NCI-H524 (cell line): ENCODE measurements around the gene SLC11A2.

Source experiments
- DNase-seq, 2 experiments: peaks; one replicate each; lab custom pipeline; 2025; lab: John Stamatoyannopoulos, UW

The SLC11A2 gene

DNA sequence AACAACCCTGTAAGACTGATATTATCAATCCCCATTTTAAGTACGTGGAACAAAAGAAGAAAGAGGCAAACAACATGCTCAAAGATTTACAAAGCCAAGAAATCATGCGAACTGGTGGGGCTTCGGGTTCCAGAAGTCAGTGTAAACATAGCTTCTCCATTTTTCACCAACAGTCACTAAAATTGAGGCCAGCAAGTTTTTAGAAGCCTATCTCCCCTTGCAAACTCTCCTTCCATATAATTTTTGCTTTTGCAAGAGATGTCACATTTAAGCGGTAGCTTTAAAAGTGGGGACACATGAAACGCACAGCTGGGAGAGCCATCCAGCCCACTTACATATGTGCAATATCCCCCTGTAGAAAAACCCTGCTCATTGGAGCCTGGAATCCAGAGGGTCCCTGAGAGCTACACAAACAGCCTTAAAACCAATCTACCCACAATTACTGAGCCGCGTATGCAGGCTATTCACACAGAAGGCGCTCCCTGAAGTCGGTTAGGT, 797 bp downstream of the SLC11A2 start:
- DNase-seq = peak in 1 of 2 experiments; percentile 36

DNA sequence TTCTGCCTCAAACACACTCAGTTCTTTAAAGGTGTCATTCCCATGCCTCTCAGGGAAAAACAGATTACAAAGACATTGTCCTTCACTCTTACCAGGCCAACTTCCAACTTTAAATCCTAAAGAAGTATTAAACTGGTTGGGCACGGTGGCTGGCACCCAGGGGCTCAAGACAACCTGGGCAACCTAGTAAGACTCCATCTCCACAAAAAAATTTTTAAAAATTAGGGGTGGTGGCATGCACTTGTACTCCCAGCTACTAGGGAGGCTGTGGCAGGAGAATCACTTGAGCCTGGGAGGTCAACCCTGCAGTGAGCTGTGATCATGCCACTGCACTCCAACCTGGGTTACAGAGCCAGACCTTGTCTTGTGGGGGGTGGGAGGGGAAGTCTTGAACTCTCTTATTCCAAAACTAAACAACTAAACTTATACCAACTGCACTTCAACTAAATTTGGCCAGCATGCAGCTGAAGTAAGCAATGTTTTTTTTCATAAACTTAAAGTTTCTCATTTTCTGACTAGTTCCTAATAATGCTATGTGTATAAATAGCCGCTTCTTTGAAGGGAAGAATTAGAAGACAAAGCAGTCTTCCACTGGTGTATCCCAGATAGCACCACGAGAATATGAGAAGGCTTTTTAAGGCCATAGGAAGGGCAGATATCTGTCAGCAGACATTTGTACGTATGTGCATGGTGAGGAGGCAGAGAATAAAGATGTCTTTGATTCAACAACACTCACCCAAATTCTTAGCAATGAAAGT, 2.4 kb downstream of the SLC11A2 start:
- DNase-seq = no peak

DNA sequence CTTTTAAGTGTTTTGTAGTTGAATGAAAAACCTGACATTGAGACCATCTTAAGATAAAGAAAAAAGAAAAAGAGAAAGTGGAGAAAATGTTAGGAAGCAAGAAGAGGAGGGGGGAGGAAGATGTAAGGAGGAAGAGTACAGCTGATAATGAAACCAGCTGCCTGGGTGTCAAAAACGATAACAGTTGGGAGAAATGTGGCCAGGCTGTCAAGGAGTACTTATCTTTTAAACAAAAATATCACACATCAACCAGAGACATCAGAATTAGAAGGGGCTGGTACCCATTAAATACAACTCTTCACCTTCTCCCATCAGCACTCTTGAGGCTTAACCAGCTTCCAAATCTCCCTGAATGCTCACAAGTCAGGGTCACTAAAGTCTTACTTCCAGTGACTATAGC, 4.5 kb downstream of the SLC11A2 start:
- peak in 1 of 2 experiments; percentile 9 for DNase-seq

DNA sequence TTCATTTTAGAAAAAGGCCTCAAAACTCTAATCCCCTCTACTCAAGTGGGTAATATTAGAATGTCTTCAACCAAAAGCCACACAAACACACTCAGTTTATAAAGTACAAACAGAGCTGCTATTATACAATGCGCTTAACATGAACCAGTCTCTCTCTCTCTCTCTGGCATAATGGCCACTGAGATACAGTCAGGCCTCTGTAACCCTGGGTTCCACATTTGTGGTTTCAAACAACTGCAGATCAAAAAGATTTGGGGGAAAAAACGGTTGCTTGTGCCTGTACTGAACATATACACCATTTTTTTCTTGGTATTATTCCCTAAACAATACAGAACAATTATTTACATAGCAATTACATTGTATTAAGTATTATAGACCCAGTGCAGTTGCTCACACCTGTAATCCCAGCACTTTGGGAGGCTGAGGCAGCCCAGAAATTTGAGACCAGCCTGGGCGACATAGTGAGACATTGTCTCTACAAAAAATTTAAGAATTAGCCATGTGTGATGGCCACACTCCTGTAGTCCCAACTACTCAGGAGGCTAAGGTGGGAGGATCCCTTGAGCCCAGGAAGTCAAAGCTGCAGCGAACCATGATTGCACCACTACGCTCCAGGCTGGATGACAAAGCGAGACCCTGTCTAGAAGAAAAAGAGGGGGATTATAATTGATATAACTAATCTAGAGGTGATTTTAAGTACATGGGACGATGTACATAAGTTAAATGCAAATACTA, 5.6 kb downstream of the SLC11A2 start:
- peak in 1 of 2 experiments; percentile 21 for DNase-seq

DNA sequence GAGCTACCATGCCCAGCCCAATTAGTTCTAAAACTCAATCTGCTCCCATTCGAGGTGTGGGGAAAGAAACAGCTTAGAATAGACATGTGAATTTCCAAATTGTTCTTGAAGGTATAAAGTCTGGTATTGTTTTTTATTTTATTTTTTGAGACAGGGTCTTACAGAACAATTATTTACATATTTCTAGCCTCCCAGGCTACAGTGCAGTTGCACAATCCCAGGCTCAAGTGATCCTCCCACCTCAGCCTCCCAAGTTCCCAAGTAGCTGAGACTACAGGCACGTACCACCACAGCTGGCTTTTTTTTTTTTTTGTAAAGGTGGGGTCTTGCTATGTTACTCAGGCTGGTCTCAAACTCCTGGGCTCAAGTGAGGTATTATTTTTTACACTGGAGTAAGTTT, 6.3 kb downstream of the SLC11A2 start:
- no peak for DNase-seq

DNA sequence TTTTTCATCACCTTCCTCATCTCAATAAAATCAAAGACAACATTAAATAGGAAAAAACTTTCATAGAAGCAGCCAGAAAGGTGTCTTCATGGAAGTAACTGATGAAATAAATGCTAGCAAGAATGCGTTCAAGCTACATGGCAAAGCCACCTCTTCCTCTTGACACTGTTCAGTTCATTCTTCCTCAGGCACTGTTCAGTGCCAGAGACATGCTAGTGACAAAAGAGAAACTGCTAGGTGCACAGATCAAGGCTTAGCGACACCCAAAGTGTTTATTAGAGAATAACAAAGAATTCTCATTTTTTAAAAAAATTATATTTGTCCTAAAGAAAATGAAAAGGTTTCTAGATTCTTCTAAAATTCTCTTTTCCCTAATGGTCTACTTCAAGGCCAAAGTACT, 7.2 kb downstream of the SLC11A2 start:
- no peak for DNase-seq

DNA sequence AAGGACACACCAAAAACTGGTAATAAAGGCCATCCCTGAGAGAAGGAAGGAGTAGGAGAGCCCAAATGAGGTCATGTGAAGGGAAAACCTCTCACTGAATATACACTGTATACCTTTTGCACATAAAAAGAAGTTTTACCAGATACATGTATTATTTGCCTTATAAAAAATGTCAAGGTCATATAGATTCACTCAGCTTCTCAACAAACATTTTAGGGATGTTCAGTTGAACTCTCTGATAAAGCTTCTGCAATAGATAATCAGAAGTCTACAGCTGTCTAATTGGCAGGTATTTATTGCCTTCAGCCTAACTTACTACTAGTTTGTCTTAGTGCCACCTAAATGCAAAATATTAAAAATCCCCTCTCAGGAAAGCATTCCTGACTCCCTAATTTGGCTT, 8.7 kb downstream of the SLC11A2 start:
- no peak for DNase-seq

DNA sequence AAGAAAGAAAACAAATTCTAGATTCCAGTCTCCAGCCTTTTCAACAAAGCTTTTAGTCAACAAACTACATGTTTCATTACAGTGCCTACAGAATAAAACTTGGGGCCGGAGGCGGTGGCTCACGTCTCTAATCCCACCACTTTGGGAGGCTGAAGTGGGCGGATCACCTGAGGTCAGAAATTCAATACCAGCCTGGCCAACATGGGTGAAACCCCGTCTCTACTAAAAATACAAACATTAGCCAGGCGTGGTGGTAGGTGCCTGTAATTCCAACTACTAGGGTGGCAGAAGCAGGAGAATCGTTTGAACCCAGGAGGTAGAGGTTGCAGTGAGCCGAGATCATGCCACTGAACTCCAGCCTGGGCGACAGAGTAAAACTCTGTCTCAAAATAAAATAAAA, 11.7 kb downstream of the SLC11A2 start:
- peak; percentile 16 to 64 for DNase-seq

DNA sequence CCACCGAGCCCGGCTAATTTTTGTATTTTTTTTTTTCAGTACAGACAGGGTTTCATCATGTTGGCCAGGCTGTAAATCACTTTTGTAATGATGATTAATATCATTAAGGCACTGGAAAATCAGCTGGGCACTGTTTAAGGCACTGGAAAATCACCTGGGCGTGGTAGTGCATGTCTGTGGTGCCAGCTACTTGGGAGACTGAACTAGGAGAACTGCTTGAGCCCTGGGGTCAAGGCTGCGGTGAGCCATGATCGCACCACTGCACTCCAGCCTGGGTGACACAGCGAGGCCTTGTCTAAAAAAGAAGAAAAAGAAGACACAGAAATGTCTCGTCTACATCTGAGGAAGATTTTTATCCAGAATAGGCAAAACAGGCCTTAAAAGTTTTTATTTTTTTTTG, 12.7 kb downstream of the SLC11A2 start:
- no peak for DNase-seq

DNA sequence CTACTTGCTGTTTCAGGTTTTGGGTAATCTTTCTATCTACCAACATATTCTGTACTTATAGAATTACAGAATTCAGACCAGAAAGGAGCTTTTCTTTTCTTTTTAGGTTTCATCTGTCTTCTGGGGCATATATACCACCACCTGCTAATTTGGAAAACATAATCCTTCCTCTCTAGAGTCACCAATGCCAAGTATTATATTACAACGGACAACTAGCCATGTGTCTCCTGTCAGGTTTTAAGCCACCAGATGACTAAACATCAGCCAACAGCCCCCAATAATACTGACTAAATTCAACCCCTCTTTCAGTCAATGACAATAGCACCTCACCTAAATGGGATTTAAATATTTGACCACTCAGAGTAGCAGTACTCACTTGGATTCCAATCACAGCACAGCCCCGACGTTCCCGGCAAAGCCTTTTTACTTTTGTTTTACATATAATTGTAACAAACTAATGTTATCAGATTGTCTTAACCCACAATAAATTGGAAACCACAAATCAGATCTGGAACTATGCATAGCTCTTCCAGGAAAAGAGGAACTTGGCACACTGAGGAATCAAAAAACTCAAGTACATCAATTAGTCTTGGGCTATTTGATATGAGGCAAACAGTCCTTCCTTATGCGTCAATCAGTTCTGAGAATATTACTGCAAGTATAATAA, 13.5 kb downstream of the SLC11A2 start:
- peak; percentile 70 to 90 for DNase-seq

DNA sequence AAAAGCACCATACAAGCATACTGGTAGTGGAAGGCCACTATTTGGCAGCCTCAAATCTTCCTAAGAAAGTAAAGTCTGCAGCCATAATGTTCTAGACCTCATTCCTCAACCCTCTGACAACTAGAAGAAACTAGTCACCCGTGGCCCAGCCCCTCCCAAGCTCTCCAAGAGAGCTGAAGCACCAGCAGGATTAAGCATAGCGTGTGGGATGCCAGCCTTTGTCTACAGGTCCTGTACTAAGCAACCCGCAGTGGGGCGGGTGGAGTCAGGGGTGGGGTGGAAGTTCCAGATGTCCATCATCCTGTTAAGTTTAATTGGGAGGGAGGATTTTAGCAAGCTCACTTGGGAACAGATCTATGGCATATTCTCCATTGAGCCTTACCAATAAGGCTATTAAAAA, 14.2 kb downstream of the SLC11A2 start:
- DNase-seq = peak; percentile 93 to 97

DNA sequence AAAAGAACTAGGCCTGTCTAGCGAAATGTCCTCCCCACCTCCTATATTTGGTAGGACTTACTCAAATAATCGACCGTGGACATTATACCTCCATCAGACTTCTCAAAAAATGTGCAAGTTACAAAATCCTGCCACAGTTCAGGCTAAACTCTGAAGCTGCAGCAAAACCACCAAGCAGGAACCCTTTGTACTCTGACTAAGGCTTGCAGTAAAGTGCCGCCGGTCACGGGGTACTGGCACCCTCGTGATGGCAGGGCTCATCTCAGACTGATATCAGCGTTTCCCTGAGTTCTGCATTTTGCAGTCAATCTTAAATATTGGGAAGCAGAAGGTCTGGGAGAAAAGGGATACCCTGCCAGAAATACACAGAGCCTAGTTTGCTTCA, 17.1 kb downstream of the SLC11A2 start:
- DNase-seq = peak; percentile 23 to 48

DNA sequence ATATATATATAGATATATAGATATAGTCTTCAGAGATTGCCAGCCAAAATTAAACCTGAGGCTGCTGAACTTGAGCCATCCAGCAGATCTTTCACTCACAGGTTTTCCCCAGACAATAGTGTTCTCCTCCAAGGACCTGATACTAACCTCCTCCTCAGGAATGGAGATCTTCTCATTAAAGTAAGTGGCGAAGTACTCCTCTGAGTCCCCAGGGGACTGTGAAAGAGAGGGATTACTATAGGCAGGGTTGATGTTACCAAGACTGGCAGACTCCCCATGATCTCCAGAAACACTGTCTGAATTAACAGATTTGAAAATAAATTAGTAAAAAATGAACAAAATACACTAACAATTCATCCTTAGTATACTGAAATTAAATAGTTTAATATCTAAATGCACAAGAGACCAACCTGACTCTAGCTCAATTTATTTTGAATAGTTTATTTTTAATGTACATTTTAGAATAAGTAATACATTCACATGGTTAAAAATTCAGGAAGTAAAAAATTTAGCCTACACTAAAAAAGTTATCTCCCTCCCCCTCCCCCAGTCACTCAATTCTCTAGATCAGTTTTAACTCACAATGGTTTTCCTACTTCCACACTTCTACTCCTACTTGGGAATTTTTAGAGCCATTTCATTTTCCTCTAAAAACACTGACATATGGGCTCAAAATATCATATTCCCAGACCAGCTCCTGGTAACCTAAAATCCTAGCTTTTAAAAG, 17.7 kb downstream of the SLC11A2 start:
- peak; percentile 72 to 92 for DNase-seq

DNA sequence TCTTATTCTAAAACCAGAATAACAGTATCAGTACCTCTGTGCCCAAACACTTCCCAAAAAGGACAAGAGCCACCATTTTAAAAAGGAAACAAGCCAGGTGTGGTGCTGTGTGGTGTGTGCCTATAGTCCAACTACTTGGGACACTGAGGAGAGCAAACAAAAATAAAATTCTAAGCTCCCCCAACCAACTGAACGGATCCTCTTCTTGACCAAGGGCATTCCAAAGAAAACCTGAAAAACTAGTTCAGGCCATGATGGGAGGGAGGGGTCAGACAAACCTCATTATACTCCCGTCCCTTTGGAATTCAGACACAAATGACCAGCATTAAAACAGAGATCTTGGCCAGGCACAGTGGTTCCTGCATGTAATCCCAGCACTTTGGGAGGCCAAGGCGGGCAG, 20.5 kb downstream of the SLC11A2 start:
- no peak for DNase-seq

DNA sequence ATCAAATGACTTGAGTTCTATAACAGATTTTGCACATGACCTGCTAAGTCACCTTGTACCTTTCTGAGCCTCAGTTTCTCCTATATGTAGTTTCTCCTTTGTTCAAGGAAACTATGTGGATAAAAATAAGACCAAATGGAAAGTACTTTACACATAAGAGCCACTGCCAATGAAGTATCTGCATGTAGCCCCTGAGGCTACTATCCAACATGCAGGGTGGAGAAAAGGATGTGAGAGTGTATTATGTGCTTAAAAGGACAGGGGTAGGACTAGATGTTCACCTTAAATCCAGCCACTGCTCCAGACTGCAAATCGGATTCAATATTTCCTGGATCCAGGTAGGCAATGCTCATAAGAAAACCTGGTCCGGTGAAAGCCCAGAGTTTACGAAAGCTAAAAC, 21.2 kb downstream of the SLC11A2 start:
- DNase-seq = no peak

DNA sequence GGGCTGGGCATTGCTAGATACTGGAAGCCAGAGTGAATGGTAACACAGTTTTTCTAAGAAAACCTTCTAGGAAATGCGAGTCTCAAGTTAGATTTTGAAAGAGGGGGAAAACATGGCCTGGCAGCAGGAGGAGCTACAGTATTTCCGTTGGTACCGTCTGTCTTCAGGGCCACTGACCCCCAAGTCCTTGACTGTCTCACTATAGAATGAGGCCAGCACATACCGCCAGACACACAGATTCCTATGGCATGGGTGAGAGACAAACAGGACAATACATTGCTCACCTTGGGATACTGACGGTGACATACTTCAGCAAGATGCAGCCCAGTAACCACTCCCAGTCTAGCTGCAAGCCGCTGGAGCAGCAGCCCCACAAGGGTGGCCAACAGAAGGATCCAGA, 21.7 kb downstream of the SLC11A2 start:
- DNase-seq = no peak

DNA sequence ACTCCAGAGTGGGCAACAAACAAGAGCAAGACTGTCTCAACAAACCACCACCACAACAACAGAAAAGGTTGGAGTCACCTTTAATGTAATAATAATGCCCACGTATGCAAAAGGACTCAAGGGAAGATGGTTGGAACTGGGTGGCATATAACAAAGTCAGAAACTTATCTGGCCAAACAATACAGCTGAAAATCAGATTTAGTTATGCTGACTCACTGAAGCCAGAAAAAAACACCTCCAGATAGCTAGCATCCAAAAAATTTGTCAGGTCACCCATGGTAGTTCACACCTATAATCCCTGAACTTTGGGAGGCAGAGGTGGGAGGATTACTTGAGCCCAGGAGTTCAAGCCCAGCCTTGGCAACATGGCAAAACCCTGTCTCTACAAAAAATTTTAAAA, 24.4 kb downstream of the SLC11A2 start:
- DNase-seq = no peak

DNA sequence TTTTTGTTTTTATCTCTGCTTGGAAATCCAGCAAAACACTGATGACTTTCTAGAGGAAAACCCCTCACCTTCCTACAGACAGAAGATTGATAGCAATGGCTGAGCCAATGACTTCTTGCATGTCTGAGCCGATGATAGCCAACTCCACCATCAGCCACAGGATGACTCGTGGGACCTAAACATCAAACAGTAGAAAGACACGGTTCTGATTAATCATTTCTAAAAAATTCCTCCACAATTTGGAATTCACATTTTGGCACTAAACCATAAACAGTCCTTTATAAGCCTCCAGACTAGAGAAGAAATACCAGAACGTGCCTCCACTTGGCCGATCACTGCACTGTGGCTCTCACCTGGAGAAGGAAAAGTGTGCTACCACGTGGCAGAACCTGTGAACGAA, 25.9 kb downstream of the SLC11A2 start:
- no peak for DNase-seq

DNA sequence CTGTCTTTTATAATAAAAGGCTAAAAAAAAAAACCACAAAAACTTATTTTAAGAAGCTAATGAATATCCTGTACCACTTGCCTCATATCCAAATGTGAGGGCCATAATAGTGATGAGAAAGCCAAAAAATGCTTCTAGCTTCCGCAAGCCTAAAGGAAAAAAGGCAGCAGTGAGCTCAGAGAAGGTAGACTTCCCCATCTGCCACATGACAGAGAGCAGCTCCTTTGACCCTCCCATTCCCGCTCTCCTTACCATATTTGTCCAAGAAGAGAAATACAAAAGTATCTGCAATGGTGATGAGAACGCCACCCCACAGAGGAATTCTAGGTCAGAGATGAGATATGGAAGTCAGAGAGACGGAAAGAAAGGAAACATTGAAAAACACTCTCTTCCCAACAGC, 27.1 kb downstream of the SLC11A2 start:
- DNase-seq = no peak

DNA sequence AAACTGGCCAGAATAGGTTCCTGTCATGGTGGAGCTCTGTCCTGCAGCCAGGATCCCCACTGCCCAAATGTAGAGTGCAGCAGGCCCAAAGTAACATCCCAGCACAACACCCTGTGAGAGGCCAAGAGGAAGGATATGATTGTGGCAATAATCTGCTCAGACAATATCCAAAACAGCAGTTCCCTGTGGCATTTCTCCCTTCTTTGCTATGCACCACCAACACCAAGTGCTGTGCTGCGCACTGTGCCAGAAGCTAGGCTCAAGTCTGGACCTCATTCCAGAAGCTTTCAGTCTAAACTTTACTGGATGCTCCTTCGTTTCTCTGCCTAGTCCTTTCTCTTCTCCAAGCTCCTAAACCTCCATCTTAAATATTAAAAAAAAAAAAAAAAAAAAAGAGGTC, 33.4 kb downstream of the SLC11A2 start:
- peak in 1 of 2 experiments; percentile 4 for DNase-seq

DNA sequence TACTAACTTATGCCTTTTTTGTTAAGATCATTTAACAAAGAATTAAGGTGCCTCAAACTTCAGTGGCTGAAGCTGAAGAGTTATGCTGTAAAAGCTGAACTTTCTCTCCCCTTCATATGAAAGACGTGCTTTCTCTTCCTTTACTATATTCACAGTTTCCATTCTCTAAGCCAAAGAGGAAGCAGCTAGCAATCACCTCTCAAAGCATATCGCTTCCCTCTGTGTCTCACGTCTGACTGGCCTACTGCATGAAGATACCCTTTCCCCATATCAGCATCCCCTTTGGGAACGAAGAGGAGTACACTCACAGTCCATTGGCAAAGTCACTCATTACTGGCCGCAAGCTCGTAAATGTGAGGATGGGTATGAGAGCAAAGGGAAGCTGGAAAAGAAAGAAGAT, 34.9 kb downstream of the SLC11A2 start:
- no peak for DNase-seq

DNA sequence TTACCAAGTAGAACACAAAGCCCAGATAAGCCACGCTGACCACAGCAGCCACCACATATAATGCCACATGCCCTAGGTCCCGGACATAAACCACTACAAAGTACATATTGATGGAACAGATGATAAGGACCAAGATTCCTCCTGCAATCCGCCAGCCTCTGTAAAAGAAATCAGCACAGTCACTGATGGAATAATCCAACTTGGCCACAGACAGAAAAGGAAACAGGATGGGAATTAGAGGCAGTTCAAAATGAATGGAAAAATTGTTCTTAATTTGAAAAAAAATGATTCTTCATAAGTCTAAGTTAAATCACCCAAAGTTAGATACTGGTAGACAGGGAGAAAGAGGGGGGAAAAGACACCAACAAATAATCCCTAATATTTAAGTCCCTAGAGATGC, 35.4 kb downstream of the SLC11A2 start:
- DNase-seq = no peak
